ENCODE data around the gene IFT81.

GRCh38 chr12:110105159-110105558 lies 19.0 kb upstream of the IFT81 start:
- TF ChIP-seq CTCF (IDR thresholded peaks at IDR 0.05; ENCODE audit: extremely low read depth in 1 of 2, insufficient read depth in 1 of 2, low read depth in 1 of 2, low read length in 2 of 2): no peak
- TF ChIP-seq EZH2 (IDR thresholded peaks at IDR 0.05; ENCODE audit: borderline replicate concordance, low read depth, low read length, severe bottlenecking): no peak
- TF ChIP-seq POLR2A (IDR thresholded peaks at IDR 0.05; ENCODE audit: low read depth, low read length): no peak
- TF ChIP-seq GATA2 (IDR thresholded peaks at IDR 0.05; ENCODE audit: insufficient read depth, insufficient read length, low read depth, low read length): no peak
- TF ChIP-seq MYC (IDR thresholded peaks at IDR 0.05; ENCODE audit: low read depth, low read length): no peak
- no peak for TF ChIP-seq JUN (IDR thresholded peaks at IDR 0.05; ENCODE audit: borderline replicate concordance, insufficient read depth, insufficient read length, low read depth)
- TF ChIP-seq POLR2AphosphoS5 (IDR thresholded peaks at IDR 0.05; ENCODE audit: insufficient read depth, low read depth, low read length): no peak
- no peak for TF ChIP-seq MAX (IDR thresholded peaks at IDR 0.05; ENCODE audit: insufficient read depth, insufficient read length)
- TF ChIP-seq FOS (IDR thresholded peaks at IDR 0.05; ENCODE audit: borderline replicate concordance, insufficient read depth, low read length): no peak

Data from endothelial cell of umbilical vein (primary cell).